Right lobe of liver (tissue), 6 donors: ENCODE data around the gene C3orf18. TPM values are rescaled to one million over a fixed set of nuclear protein-coding genes. Genes with fewer than 3 reads are reported as not detected.
A peak's percentile ranks its signal among the peaks of the same experiment; 100 is the strongest.

Experiments used
- ATAC-seq, 4 donors: fragments of 200-7000 bp; cut with Tn5 transposase; one replicate each; pipeline ENCODE4 v1.9.1; 2020; ENCODE audit warnings: mild to moderate bottlenecking in 4 of 4, moderate library complexity in 4 of 4
- DNase-seq, 3 donors: peaks; one replicate each; pipeline ENCODE4 v3.0.0-alpha.2; 2020
- H3K27ac ChIP-seq, 3 donors: fragments of 200-600 bp; one replicate each; pipeline ENCODE4 v1.8.0; 2022
- H3K27me3 ChIP-seq, 2 donors: fragments of 200-600 bp; one replicate each; pipeline ENCODE4 v1.8.0; 2022
- H3K36me3 ChIP-seq, 4 donors: fragments of 200-600 bp; sonication (generic) in 1 of 4; one replicate each; pipeline versions ENCODE4 v1.5.1 to v1.8.0; 2017 to 2022; ENCODE audit warnings: control low read depth in 1 of 4
- H3K4me1 ChIP-seq, 4 donors: fragments of 200-600 bp; sonication (generic) in 1 of 4; one replicate each; pipeline versions ENCODE4 v1.5.1 to v1.8.0; 2017 to 2022; ENCODE audit warnings: control low read depth in 1 of 4
- H3K4me3 ChIP-seq, 3 donors: fragments of 200-600 bp; one replicate each; pipeline ENCODE4 v1.8.0; 2022
- H3K9me3 ChIP-seq, 4 donors: fragments of 200-600 bp; sonication (generic) in 1 of 4; one replicate each; pipeline versions ENCODE4 v1.5.1 to v1.8.0; 2017 to 2022; ENCODE audit warnings: control low read depth in 1 of 4
- POLR2A ChIP-seq: fragments of 450-650 bp; IDR thresholded peaks from one replicate; pipeline ENCODE4 v1.6.1; 2017; ENCODE audit warnings: antibody characterized with exemption, mild to moderate bottlenecking
- WGBS: methylation state at CpG from one replicate; pipeline ENCODE4 v1.1.6; 2018; ENCODE audit warnings: low coverage, low lambda C conversion rate; ENCODE audit not compliant: insufficient coverage; ENCODE audit errors: missing lambda C conversion rate; 5-methylcytosine and 5-hydroxymethylcytosine counted together
- intact Hi-C, 2 donors: fragments of 100-400 bp; cut with DNase I; formaldehyde crosslinking; loops; one replicate each; pipeline versions ENCODE4 v1.11.2 to v1.14.1; 2022
- total RNA-seq, 6 experiments: library from RNA; depleted of rRNA in 2 of 6; stranded (reverse); fragments of >200 nt in 2 of 6; fragmentation: NEBNext Ultra II Directional in 3 of 6; extraction: Animal tissue kit (Norgen Biotek cat#: 25700) in 3 of 6; gene quantifications; one replicate each; pipeline versions ENCODE4 v1.1.0 to v1.2.4, GENCODE V29; 2016 to 2023
- TF ChIP-seq, protein P1 (sequence below), 4 donors: fragments of 200-600 bp in 3 of 4; fragments of 450-650 bp in 1 of 4; IDR thresholded peaks; one replicate each; pipeline versions ENCODE4 v1.5.1 to v1.8.0; 2016 to 2022; ENCODE audit warnings: antibody characterized with exemption in 4 of 4, mild to moderate bottlenecking in 2 of 4
- donor health status: DM: no; HTN: yes; CAD: no.
- donor health status: DM: no; HTN: no; CAD: no.
- donor health status: DM: no; HTN: no; CAD: no.
- donor health status: DM: no; HTN: yes; CAD: no.
- donor health status: DM: no; HTN: yes; CAD: no.

Gene C3orf18
- total RNA-seq, 6 experiments from 2014 or later: 2.0 to 7.8 (median 2.8) TPM

DNA sequence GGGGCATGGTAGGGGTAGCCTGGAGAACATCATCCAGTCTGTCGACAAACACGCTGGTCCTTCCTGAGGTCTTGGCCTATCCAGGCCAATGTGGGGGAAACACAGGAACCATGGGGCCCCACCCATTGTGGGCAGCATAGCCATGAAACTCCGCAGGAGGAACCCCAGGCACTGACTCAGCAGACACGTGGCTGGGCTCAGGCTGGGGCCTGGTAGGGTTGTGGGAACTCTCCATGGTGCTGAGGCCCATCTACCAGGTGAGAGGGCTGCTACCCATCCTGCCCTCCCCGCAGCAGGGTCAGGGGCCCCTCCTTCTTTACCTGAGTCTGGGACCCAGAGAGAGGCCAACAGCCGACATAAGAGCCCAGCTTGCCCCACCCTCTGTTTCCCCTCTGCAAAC, 41.6 kb downstream of the C3orf18 start:
- ATAC-seq (peak; percentile 39 to 83 (median 58)), DNase-seq (peak in 1 of 3 donors; percentile 49)
- no peak overlapping the region for H3K27ac ChIP-seq
- intact Hi-C loops: no loop called here
- TF ChIP-seq, protein P1, sequence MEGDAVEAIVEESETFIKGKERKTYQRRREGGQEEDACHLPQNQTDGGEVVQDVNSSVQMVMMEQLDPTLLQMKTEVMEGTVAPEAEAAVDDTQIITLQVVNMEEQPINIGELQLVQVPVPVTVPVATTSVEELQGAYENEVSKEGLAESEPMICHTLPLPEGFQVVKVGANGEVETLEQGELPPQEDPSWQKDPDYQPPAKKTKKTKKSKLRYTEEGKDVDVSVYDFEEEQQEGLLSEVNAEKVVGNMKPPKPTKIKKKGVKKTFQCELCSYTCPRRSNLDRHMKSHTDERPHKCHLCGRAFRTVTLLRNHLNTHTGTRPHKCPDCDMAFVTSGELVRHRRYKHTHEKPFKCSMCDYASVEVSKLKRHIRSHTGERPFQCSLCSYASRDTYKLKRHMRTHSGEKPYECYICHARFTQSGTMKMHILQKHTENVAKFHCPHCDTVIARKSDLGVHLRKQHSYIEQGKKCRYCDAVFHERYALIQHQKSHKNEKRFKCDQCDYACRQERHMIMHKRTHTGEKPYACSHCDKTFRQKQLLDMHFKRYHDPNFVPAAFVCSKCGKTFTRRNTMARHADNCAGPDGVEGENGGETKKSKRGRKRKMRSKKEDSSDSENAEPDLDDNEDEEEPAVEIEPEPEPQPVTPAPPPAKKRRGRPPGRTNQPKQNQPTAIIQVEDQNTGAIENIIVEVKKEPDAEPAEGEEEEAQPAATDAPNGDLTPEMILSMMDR (IDR thresholded peaks at IDR 0.05): no peak
- no peak for TF ChIP-seq POLR2A
- no peak overlapping the region for H3K4me3 ChIP-seq
- WGBS: 40% methylated on average over 1 of the region's 6 CpGs
- H3K27me3 ChIP-seq: no peaks in the 10 kb centered on the region
- H3K36me3 ChIP-seq: no peaks in the 10 kb centered on the region
- H3K9me3 ChIP-seq: no peaks in the 10 kb centered on the region
- H3K4me1 ChIP-seq: no peaks in the 10 kb centered on the region

DNA sequence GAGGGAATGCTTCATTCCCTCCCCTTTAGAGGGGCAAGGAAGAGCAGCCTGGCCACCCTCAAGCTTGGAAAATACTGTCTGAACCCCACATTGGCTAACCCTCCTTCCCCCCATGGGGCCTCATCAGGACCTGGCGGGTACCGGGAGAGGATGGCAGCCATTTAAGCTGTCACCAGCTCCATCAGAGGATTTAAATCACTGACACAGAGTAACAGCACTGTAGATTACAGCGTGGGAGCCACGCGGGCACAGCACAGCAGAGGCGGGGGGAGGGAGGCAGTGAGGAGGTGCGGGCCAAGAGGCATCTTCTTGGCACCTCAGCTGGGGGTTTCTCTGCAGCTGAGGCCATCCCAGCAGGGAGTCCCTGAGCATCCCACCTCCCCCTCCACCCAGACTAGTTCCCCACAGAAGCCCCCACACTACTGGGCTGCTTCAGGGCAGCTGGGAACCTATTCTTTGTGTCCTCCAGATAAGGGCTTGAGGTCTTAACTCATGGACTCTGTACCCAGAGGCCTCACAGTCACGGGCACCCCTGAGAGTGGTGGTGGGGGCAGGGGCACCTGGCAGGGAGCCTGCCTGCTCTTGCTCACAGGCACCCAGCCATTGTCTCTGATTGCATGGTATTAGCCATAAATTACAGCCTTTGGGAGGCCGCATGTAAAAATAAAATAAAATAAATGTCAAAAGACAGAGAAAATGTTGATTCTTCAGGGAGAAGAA, 42.2 kb downstream of the C3orf18 start:
- H3K36me3 ChIP-seq: no peaks in the 10 kb centered on the region
- H3K27me3 ChIP-seq: no peaks in the 10 kb centered on the region
- no peaks in the 10 kb centered on the region for H3K4me1 ChIP-seq
- no peak overlapping the region for H3K4me3 ChIP-seq
- H3K27ac ChIP-seq: no peak overlapping the region
- WGBS: 50% methylated on average over 2 of the region's 9 CpGs
- intact Hi-C loops: no loop called here
- DNase-seq (no peak), ATAC-seq (no peak)
- no peaks in the 10 kb centered on the region for H3K9me3 ChIP-seq
- no peak for TF ChIP-seq POLR2A
- TF ChIP-seq, protein P1 (IDR thresholded peaks at IDR 0.05): no peak

DNA sequence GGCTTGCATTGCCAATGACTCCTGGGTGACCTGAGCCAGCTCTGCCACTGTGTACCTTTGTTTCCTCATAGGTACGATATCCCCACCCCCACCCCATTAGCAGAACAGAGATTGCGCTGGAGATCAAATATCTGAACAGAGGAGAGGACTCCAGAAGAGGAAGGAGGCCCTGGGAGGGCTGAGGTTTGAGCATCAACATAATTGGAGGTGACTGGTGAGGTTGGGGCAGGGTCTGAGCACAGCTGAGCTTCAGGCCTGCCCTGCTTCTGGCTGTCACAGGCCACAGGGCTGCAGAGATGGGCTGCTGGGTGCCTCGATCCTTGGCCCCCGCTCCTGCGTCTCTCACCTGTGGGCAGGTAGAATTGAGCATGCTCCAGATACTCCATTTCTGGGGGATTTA, 42.8 kb downstream of the C3orf18 start:
- no peak overlapping the region for H3K27ac ChIP-seq
- no peaks in the 10 kb centered on the region for H3K9me3 ChIP-seq
- intact Hi-C loops: no loop called here
- H3K36me3 ChIP-seq: no peaks in the 10 kb centered on the region
- no peaks in the 10 kb centered on the region for H3K27me3 ChIP-seq
- TF ChIP-seq POLR2A: no peak
- TF ChIP-seq, protein P1 (IDR thresholded peaks at IDR 0.05): no peak
- no peak for DNase-seq
- 50% methylated on average over 2 of the region's 5 CpGs for WGBS
- H3K4me3 ChIP-seq: no peak overlapping the region
- no peaks in the 10 kb centered on the region for H3K4me1 ChIP-seq
- no peak for ATAC-seq

DNA sequence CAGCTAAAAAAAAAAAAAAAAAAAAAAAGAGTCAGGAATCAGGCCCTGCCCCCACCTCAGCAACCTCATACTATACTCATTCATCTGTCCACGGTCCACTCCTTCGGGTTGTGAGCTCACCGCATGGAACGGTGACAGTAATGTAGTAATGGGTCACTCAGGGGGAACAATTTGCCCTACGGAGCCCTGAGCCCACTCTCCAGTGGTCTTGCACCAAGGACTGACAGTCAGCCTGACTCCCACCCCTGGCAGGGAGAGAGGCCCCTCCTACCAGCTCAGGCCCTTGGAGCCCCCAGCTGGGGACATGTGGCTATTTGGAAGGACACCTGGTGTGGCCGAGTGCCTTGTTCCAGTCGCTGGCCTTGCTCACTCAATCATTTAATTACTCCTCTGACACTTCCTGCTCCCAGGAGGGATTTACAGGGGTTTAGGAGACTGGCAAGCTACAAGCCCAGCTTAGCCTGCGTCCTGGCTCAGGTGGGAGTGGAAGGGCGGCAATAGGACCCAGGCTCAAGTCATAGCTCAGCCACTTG, 44.2 kb downstream of the C3orf18 start:
- Histone ChIP-seq H3K27ac (no peak overlapping the region), H3K27me3 (no peaks in the 10 kb centered on the region), H3K9me3 (no peaks in the 10 kb centered on the region), H3K4me3 (no peak overlapping the region), H3K4me1 (no peaks in the 10 kb centered on the region), H3K36me3 (no peaks in the 10 kb centered on the region)
- no peak for DNase-seq
- 52% methylated on average over 5 of the region's 9 CpGs for WGBS
- TF ChIP-seq, protein P1 (IDR thresholded peaks at IDR 0.05): no peak
- TF ChIP-seq POLR2A: no peak
- intact Hi-C loops: no loop called here
- no peak for ATAC-seq
